T-helper 17 cell (primary cell): ENCODE data around the gene SRGAP3. TPM values are rescaled to one million over a fixed set of nuclear protein-coding genes. Genes with fewer than 3 reads are reported as not detected.
A peak's percentile ranks its signal among the peaks of the same experiment; 100 is the strongest.

Experiments
- ATAC-seq: fragments of 150-1000 bp; cut with Tn5 transposase; 2 replicates; pipeline ENCODE4 v1.10.0; 2021; ENCODE audit warnings: mild to moderate bottlenecking, moderate library complexity
- DNase-seq, 3 donors: peaks; one replicate each; pipeline versions ENCODE4 v3.0.0 to v3.0.0-alpha.2; 2020 to 2021
- H3K9me3 ChIP-seq: one replicate; pipeline ENCODE4 v1.7.0; 2013; ENCODE audit warnings: low read length, mild to moderate bottlenecking; ENCODE audit not compliant: control insufficient read depth, poor library complexity, severe bottlenecking
- H3K27ac Mint-ChIP-seq: one replicate; pipeline ENCODE4 v1.8.0; 2022; ENCODE audit warnings: mild to moderate bottlenecking, moderate library complexity, mixed read lengths
- H3K27me3 Mint-ChIP-seq: one replicate; pipeline ENCODE4 v1.8.0; 2022; ENCODE audit warnings: mixed read lengths
- H3K36me3 Mint-ChIP-seq: one replicate; pipeline ENCODE4 v1.8.0; 2022; ENCODE audit warnings: low read depth, mixed read lengths
- H3K4me1 Mint-ChIP-seq: one replicate; pipeline ENCODE4 v1.8.0; 2022; ENCODE audit warnings: mild to moderate bottlenecking, mixed read lengths
- H3K4me3 Mint-ChIP-seq: one replicate; pipeline ENCODE4 v1.8.0; 2022; ENCODE audit warnings: mild to moderate bottlenecking, moderate library complexity, mixed read lengths
- total RNA-seq, 4 donors: library from RNA in 2 of 4; stranded (reverse) in 2 of 4; gene quantifications; one replicate each; pipeline ENCODE4 v1.2.3 and lab custom pipeline; 2022 to 2026

The SRGAP3 gene
- total RNA-seq, 2 donors from 2014 or later, result 1.8 to 2.2 TPM

- H3K9me3 ChIP-seq, result no peaks in the 10 kb centered on the region
- peaks cover 39% of the 10 kb centered on the region for H3K27me3 Mint-ChIP-seq
- no peak for ATAC-seq
- no peaks in the 10 kb centered on the region for H3K4me1 Mint-ChIP-seq
- no peak for DNase-seq
- no peak overlapping the region for H3K27ac Mint-ChIP-seq
- no peak overlapping the region for H3K4me3 Mint-ChIP-seq
- no peaks in the 10 kb centered on the region for H3K36me3 Mint-ChIP-seq
Observed at GRCh38 chr3:8981700-8982099, 267.7 kb downstream of the SRGAP3 start.

GRCh38 chr3:8981296-8981695, 268.1 kb downstream of the SRGAP3 start:
- no peaks in the 10 kb centered on the region for H3K9me3 ChIP-seq
- Mint-ChIP-seq H3K4me1 (no peaks in the 10 kb centered on the region), H3K27me3 (peaks cover 41% of the 10 kb centered on the region), H3K27ac (no peak overlapping the region), H3K4me3 (no peak overlapping the region), H3K36me3 (no peaks in the 10 kb centered on the region)
- ATAC-seq (no peak), DNase-seq (no peak)

- ATAC-seq (no peak), DNase-seq (no peak)
- Mint-ChIP-seq H3K4me3 (no peak overlapping the region), H3K4me1 (no peaks in the 10 kb centered on the region), H3K27ac (no peak overlapping the region), H3K36me3 (no peaks in the 10 kb centered on the region), H3K27me3 (peaks cover 41% of the 10 kb centered on the region)
- no peaks in the 10 kb centered on the region for H3K9me3 ChIP-seq
Observed at GRCh38 chr3:8980756-8981257, 268.6 kb downstream of the SRGAP3 start.

GRCh38 chr3:8979262-8979661, 270.2 kb downstream of the SRGAP3 start:
- DNase-seq (no peak), ATAC-seq (no peak)
- no peak overlapping the region for H3K4me3 Mint-ChIP-seq
- peaks cover 1% of the 10 kb centered on the region for H3K36me3 Mint-ChIP-seq
- no peak overlapping the region for H3K27ac Mint-ChIP-seq
- no peaks in the 10 kb centered on the region for H3K9me3 ChIP-seq
- peaks cover 46% of the 10 kb centered on the region for H3K27me3 Mint-ChIP-seq
- no peaks in the 10 kb centered on the region for H3K4me1 Mint-ChIP-seq

GRCh38 chr3:8978551-8978950, 270.9 kb downstream of the SRGAP3 start:
- Mint-ChIP-seq H3K4me1 (no peaks in the 10 kb centered on the region), H3K36me3 (peaks cover 2% of the 10 kb centered on the region), H3K4me3 (no peak overlapping the region), H3K27me3 (peaks cover 43% of the 10 kb centered on the region), H3K27ac (no peak overlapping the region)
- no peaks in the 10 kb centered on the region for H3K9me3 ChIP-seq
- ATAC-seq (no peak), DNase-seq (no peak)

- Mint-ChIP-seq H3K4me3 (no peak overlapping the region), H3K27ac (no peak overlapping the region), H3K27me3 (peaks cover 39% of the 10 kb centered on the region), H3K36me3 (peaks cover 2% of the 10 kb centered on the region), H3K4me1 (no peaks in the 10 kb centered on the region)
- no peak for DNase-seq
- H3K9me3 ChIP-seq, result no peaks in the 10 kb centered on the region
- no peak for ATAC-seq
Observed at GRCh38 chr3:8976540-8977182, 272.8 kb downstream of the SRGAP3 start.

GRCh38 chr3:8975081-8976020, 274.1 kb downstream of the SRGAP3 start:
- Mint-ChIP-seq H3K4me1 (no peaks in the 10 kb centered on the region), H3K4me3 (no peak overlapping the region), H3K36me3 (peaks cover 2% of the 10 kb centered on the region), H3K27ac (no peak overlapping the region), H3K27me3 (peaks cover 26% of the 10 kb centered on the region)
- no peaks in the 10 kb centered on the region for H3K9me3 ChIP-seq
- DNase-seq, result no peak
- ATAC-seq, result no peak

- Mint-ChIP-seq H3K4me1 (no peaks in the 10 kb centered on the region), H3K27me3 (peaks cover 30% of the 10 kb centered on the region), H3K4me3 (no peak overlapping the region), H3K27ac (no peak overlapping the region), H3K36me3 (peaks cover 2% of the 10 kb centered on the region)
- H3K9me3 ChIP-seq, result no peaks in the 10 kb centered on the region
- DNase-seq, result no peak
- ATAC-seq, result no peak
Observed at GRCh38 chr3:8974458-8974857, 275.0 kb downstream of the SRGAP3 start.

GRCh38 chr3:8972639-8973038, 276.8 kb downstream of the SRGAP3 start:
- Mint-ChIP-seq H3K27me3 (peaks cover 41% of the 10 kb centered on the region), H3K4me1 (no peaks in the 10 kb centered on the region), H3K27ac (no peak overlapping the region), H3K4me3 (no peak overlapping the region), H3K36me3 (peaks cover 2% of the 10 kb centered on the region)
- no peak for DNase-seq
- H3K9me3 ChIP-seq, result no peaks in the 10 kb centered on the region
- no peak for ATAC-seq

- ATAC-seq, result peak; percentile 91
- H3K4me3 Mint-ChIP-seq, result no peak overlapping the region
- H3K27me3 Mint-ChIP-seq, result peaks cover 38% of the 10 kb centered on the region
- H3K27ac Mint-ChIP-seq, result no peak overlapping the region
- H3K9me3 ChIP-seq, result no peaks in the 10 kb centered on the region
- peaks cover 2% of the 10 kb centered on the region for H3K36me3 Mint-ChIP-seq
- H3K4me1 Mint-ChIP-seq, result no peaks in the 10 kb centered on the region
- peak; percentile 45 to 56 (median 52) for DNase-seq
Observed at GRCh38 chr3:8970971-8971589, 278.4 kb downstream of the SRGAP3 start.

- peaks cover 33% of the 10 kb centered on the region for H3K27me3 Mint-ChIP-seq
- DNase-seq (no peak), ATAC-seq (no peak)
- H3K9me3 ChIP-seq, result no peaks in the 10 kb centered on the region
- no peak overlapping the region for H3K27ac Mint-ChIP-seq
- H3K4me1 Mint-ChIP-seq, result peaks cover 2% of the 10 kb centered on the region
- H3K36me3 Mint-ChIP-seq, result peaks cover 3% of the 10 kb centered on the region
- H3K4me3 Mint-ChIP-seq, result no peak overlapping the region
Observed at GRCh38 chr3:8969241-8969640, 280.2 kb downstream of the SRGAP3 start.

- H3K36me3 Mint-ChIP-seq, result peaks cover 3% of the 10 kb centered on the region
- ATAC-seq (no peak), DNase-seq (no peak)
- H3K27me3 Mint-ChIP-seq, result peaks cover 33% of the 10 kb centered on the region
- H3K4me1 Mint-ChIP-seq, result peaks cover 3% of the 10 kb centered on the region
- H3K4me3 Mint-ChIP-seq, result no peak overlapping the region
- no peak overlapping the region for H3K27ac Mint-ChIP-seq
- H3K9me3 ChIP-seq, result no peaks in the 10 kb centered on the region
Observed at GRCh38 chr3:8968375-8968882, 281.0 kb downstream of the SRGAP3 start.

GRCh38 chr3:8967553-8967952, 281.9 kb downstream of the SRGAP3 start:
- Mint-ChIP-seq H3K36me3 (peaks cover 3% of the 10 kb centered on the region), H3K4me3 (no peak overlapping the region), H3K4me1 (peaks cover 12% of the 10 kb centered on the region), H3K27me3 (peaks cover 27% of the 10 kb centered on the region), H3K27ac (no peak overlapping the region)
- no peaks in the 10 kb centered on the region for H3K9me3 ChIP-seq
- ATAC-seq, result no peak
- no peak for DNase-seq
